A673 (cell line): ENCODE results near the gene PDLIM1. TPM values are rescaled to one million over a fixed set of nuclear protein-coding genes. Genes with fewer than 3 reads are reported as not detected.
"Not testable (repeated sequence)": the region's sequence is repeated elsewhere in the genome, so short reads cannot be mapped to it uniquely, and the experiment has no call there.

Source experiments
- BruUV-seq: library from RNA; stranded (reverse); fragments of 400-500 nt; replicated peaks from 2 replicates; lab custom pipeline; 2021; lab: Mats Ljungman, UMichigan
- CTCF ChIA-PET: fragments of 300-600 bp; sonication (Branson Sonifier 250); formaldehyde crosslinking; loops from one replicate; lab custom pipeline; 2022; ENCODE audit warnings: antibody characterized with exemption; lab: Charles Lee
- POLR2A ChIA-PET: fragments of 300-600 bp; sonication (Branson Sonifier 250); formaldehyde crosslinking; loops from one replicate; lab custom pipeline; 2022; ENCODE audit warnings: antibody characterized with exemption; ENCODE audit not compliant: low non-redundant PET; lab: Charles Lee
- DNase-seq: peaks from one replicate; pipeline ENCODE4 v3.0.0-alpha.2; 2015; ENCODE audit warnings: low spot score
- H3K27ac ChIP-seq: fragments of 200-600 bp; sonication (generic); 2 replicates; pipeline ENCODE4 v1.5.1; 2016; ENCODE audit warnings: mixed run types, low read depth, mild to moderate bottlenecking, mixed read lengths, antibody characterized with exemption, low read length; ENCODE audit not compliant: poor library complexity, severe bottlenecking
- H3K27me3 ChIP-seq: fragments of 200-600 bp; sonication (generic); replicated peaks from 2 replicates; pipeline ENCODE4 v1.6.1; 2017; ENCODE audit warnings: mixed run types, low read depth, mild to moderate bottlenecking, mixed read lengths, antibody characterized with exemption, low read length; ENCODE audit not compliant: insufficient read depth, poor library complexity
- H3K36me3 ChIP-seq: fragments of 200-600 bp; sonication (generic); 2 replicates; pipeline ENCODE4 v1.6.1; 2016; ENCODE audit warnings: mixed run types, mild to moderate bottlenecking, mixed read lengths, antibody characterized with exemption, low read length; ENCODE audit not compliant: insufficient read depth, poor library complexity, severe bottlenecking
- H3K4me1 ChIP-seq: fragments of 200-600 bp; sonication (generic); 2 replicates; pipeline ENCODE4 v1.6.1; 2017; ENCODE audit warnings: mixed run types, mild to moderate bottlenecking, mixed read lengths, antibody characterized with exemption, low read length; ENCODE audit not compliant: insufficient read depth, poor library complexity, severe bottlenecking
- H3K4me3 ChIP-seq: fragments of 200-600 bp; sonication (generic); 2 replicates; pipeline ENCODE4 v1.5.1; 2016; ENCODE audit warnings: low read depth, mixed run types, mild to moderate bottlenecking, mixed read lengths, low read length; ENCODE audit not compliant: poor library complexity, severe bottlenecking
- H3K9me3 ChIP-seq: fragments of 200-600 bp; sonication (generic); 2 replicates; pipeline ENCODE4 v1.6.1; 2016; ENCODE audit warnings: mixed run types, low read depth, mild to moderate bottlenecking, mixed read lengths, antibody characterized with exemption, low read length; ENCODE audit not compliant: poor library complexity, severe bottlenecking
- CTCF ChIP-seq: fragments of 300-800, 200-600 bp; sonication (generic); conservative IDR thresholded peaks from 2 replicates; pipeline ENCODE4 v1.5.1; 2017; ENCODE audit warnings: low read depth, mild to moderate bottlenecking, antibody characterized with exemption, low read length, moderate library complexity, mixed read lengths
- EZH2 ChIP-seq: fragments of 200-600 bp; sonication (generic); IDR thresholded peaks from 2 replicates; pipeline ENCODE4 v1.6.1; 2017; ENCODE audit warnings: borderline replicate concordance, low read depth, mild to moderate bottlenecking, mixed read lengths, antibody characterized with exemption, low read length; ENCODE audit not compliant: poor library complexity, severe bottlenecking
- intact Hi-C: fragments of 100-400 bp; cut with micrococcal nuclease; formaldehyde crosslinking; loops from one replicate; pipeline ENCODE4 v1.10.0; 2022; ENCODE audit not compliant: unreplicated experiment
- total RNA-seq: library from RNA; stranded (reverse); gene quantifications from 2 replicates; pipeline ENCODE4 v1.2.3, GENCODE V29; 2021

PDLIM1 gene
- total RNA-seq, 1 experiment from 2014 or later, result 0.32 TPM

- ChIA-PET CTCF (no interaction called here), POLR2A (no interaction called here)
- Histone ChIP-seq H3K27me3 (no peaks in the 10 kb centered on the region), H3K27ac (no peak overlapping the region), H3K4me1 (no peaks in the 10 kb centered on the region), H3K36me3 (no peaks in the 10 kb centered on the region), H3K9me3 (no peaks in the 10 kb centered on the region), H3K4me3 (no peak overlapping the region)
- BruUV-seq, result no TSS peak
- intact Hi-C loops, result no loop called here
- no peak for TF ChIP-seq EZH2
- no peak for DNase-seq
Observed at GRCh38 chr10:95211606-95212279, 79.1 kb downstream of the PDLIM1 start.

- no peak overlapping the region for H3K27ac ChIP-seq
- H3K4me3 ChIP-seq, result no peak overlapping the region
- no peaks in the 10 kb centered on the region for H3K27me3 ChIP-seq
- no peaks in the 10 kb centered on the region for H3K9me3 ChIP-seq
- DNase-seq, result no peak
- intact Hi-C loops, result no loop called here
- ChIA-PET CTCF (no interaction called here), POLR2A (no interaction called here)
- H3K4me1 ChIP-seq, result no peaks in the 10 kb centered on the region
- H3K36me3 ChIP-seq, result no peaks in the 10 kb centered on the region
- BruUV-seq, result no TSS peak
- TF ChIP-seq CTCF (no peak), EZH2 (no peak)
Observed at GRCh38 chr10:95209509-95210127, 81.2 kb downstream of the PDLIM1 start.

- H3K9me3 ChIP-seq, result no peaks in the 10 kb centered on the region
- peak; percentile 24 for DNase-seq
- TF ChIP-seq CTCF, result peak; percentile 39; the same call in 1 of the 2 replicates
- no peak for TF ChIP-seq EZH2
- CTCF ChIA-PET, result no interaction called here
- H3K4me1 ChIP-seq, result no peaks in the 10 kb centered on the region
- H3K27ac ChIP-seq, result no peak overlapping the region
- H3K36me3 ChIP-seq, result no peaks in the 10 kb centered on the region
- no peaks in the 10 kb centered on the region for H3K27me3 ChIP-seq
- BruUV-seq, result no TSS peak
- intact Hi-C loops, result no loop called here
- POLR2A ChIA-PET, result no interaction called here
- H3K4me3 ChIP-seq, result no peak overlapping the region
Observed at GRCh38 chr10:95208702-95209391, 82.0 kb downstream of the PDLIM1 start.

- H3K4me1 ChIP-seq, POLR2A ChIA-PET, H3K4me3 ChIP-seq, H3K27ac ChIP-seq, BruUV-seq, intact Hi-C loops, DNase-seq, H3K9me3 ChIP-seq, CTCF ChIA-PET, H3K36me3 ChIP-seq, H3K27me3 ChIP-seq: not testable (repeated sequence)
Observed at GRCh38 chr10:95202865-95203264, 87.9 kb downstream of the PDLIM1 start.
